GM19467 (cell line): ENCODE measurements around the gene MAMLD1.

Experiments used
- ATAC-seq: cut with Tn5 transposase; IDR thresholded peaks from one replicate; pipeline ENCODE4 v1.9.1; 2021; ENCODE audit warnings: mild to moderate bottlenecking, moderate library complexity; ENCODE audit not compliant: unreplicated experiment

MAMLD1 gene

DNA sequence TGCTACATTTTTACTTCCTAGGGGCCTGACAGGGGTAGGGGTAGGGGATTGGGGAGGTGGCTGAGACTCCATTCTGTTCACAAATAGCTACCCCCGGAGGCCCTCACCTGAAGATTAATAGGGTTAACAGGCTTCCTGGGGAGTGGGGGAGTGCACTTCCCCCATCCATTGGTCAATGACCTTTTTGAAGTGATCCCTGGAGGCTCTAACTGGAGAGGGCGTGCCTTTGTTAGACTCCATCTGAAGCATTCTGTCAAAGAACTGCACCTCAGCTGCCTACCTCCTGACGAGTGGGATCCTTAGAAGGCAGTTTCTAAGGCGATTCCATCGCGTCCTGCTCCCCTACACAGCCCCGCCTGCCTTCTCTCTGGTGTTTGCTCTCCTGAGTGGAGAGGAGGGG is 195.3 kb downstream of the MAMLD1 start:
- no peak for ATAC-seq
